ENCODE results near the gene NSD2.

The NSD2 gene

GRCh38 chr4:1960170-1960825, 89.1 kb downstream of the NSD2 start:
- ChIA-PET CTCF (no interaction called here), POLR2A (ENCODE audit: low non-redundant PET) (no interaction called here)
- no peak overlapping the region; the same call in 1 of the 2 replicates for H3K27ac ChIP-seq
- DNase-seq (ENCODE audit: low spot score) = no peak
- TF ChIP-seq, protein P1, sequence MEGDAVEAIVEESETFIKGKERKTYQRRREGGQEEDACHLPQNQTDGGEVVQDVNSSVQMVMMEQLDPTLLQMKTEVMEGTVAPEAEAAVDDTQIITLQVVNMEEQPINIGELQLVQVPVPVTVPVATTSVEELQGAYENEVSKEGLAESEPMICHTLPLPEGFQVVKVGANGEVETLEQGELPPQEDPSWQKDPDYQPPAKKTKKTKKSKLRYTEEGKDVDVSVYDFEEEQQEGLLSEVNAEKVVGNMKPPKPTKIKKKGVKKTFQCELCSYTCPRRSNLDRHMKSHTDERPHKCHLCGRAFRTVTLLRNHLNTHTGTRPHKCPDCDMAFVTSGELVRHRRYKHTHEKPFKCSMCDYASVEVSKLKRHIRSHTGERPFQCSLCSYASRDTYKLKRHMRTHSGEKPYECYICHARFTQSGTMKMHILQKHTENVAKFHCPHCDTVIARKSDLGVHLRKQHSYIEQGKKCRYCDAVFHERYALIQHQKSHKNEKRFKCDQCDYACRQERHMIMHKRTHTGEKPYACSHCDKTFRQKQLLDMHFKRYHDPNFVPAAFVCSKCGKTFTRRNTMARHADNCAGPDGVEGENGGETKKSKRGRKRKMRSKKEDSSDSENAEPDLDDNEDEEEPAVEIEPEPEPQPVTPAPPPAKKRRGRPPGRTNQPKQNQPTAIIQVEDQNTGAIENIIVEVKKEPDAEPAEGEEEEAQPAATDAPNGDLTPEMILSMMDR (conservative IDR thresholded peaks at IDR 0.05; ENCODE audit: low read depth) = no peak

DNA sequence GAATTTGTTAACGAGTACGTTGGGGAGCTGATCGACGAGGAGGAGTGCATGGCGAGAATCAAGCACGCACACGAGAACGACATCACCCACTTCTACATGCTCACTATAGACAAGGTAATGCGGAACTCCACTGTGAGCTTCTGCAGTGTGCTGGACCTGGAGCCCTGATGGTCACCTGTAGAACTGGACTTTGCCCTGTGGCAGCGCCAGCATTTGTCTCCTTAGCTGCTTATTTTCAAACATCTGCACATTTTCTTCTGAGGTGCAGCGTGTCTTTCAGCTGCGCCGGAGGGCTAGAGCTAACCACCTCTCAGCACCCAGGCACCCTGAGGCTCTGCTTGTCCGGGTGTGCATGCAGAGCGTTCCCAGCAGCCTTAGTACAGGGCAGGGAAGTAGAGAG, 89.8 kb downstream of the NSD2 start:
- no peak overlapping the region for H3K27ac ChIP-seq
- ChIA-PET POLR2A (ENCODE audit: low non-redundant PET) (no interaction called here), CTCF (no interaction called here)
- TF ChIP-seq, protein P1 (conservative IDR thresholded peaks at IDR 0.05; ENCODE audit: low read depth) = no peak
- DNase-seq (ENCODE audit: low spot score) = no peak

GRCh38 chr4:1961563-1961962, 90.4 kb downstream of the NSD2 start:
- CTCF ChIA-PET = no interaction called here
- TF ChIP-seq, protein P1 (conservative IDR thresholded peaks at IDR 0.05; ENCODE audit: low read depth) = no peak
- POLR2A ChIA-PET (ENCODE audit: low non-redundant PET) = no interaction called here
- DNase-seq (ENCODE audit: low spot score) = no peak
- H3K27ac ChIP-seq = no peak overlapping the region

DNA sequence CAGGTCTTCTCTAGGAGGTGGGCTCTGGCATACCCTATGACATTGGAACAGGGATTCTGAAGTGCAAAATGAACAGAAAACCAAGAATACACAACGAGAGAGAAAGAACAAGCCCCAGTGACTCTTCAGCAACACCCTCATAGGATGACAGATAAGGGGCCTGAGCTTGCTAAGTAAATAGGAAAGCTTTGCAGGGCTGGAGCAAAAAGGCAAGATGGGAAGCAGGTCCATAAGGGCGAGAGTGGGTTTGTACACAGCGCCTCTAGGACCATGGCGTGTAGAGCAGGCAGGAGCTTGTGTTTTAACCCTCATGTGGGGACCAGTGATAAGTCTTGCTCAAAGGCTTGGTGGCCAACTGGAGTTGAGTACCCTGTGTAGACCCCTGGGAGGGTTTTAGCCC, 91.8 kb downstream of the NSD2 start:
- TF ChIP-seq, protein P1 (conservative IDR thresholded peaks at IDR 0.05; ENCODE audit: low read depth) = no peak

DNA sequence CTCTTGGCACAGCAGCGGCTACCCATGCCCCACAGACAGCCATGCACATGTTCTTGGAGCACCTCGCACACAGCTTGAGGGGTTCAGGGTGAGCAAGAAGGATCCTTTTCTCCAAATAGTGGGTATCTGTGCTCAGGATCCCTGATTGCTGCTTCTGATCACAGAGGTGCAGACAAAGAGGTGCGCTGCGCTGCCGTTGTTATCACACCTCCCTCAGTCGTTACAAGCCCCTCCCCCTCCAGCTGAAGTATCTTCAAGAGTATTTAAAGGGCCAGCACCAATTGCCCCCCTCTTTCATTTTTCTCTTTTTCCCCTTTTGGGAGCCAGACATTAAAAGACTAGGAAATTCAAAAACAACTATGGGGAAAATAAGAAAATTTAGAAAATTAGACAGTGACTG, 93.2 kb downstream of the NSD2 start:
- POLR2A ChIA-PET (ENCODE audit: low non-redundant PET) = no interaction called here
- CTCF ChIA-PET = no interaction called here
- no peak overlapping the region for H3K27ac ChIP-seq
- TF ChIP-seq, protein P1 (conservative IDR thresholded peaks at IDR 0.05; ENCODE audit: low read depth) = no peak
- no peak for DNase-seq (ENCODE audit: low spot score)

More for the DNA sequence above, 91.8 kb downstream of the NSD2 start:
- POLR2A ChIA-PET (ENCODE audit: low non-redundant PET) = no interaction called here
- no peak overlapping the region for H3K27ac ChIP-seq
- DNase-seq (ENCODE audit: low spot score) = no peak
- CTCF ChIA-PET = no interaction called here

GRCh38 chr4:1964971-1965370, 93.8 kb downstream of the NSD2 start:
- DNase-seq (ENCODE audit: low spot score) = no peak
- no peak overlapping the region for H3K27ac ChIP-seq
- POLR2A ChIA-PET (ENCODE audit: low non-redundant PET) = no interaction called here
- CTCF ChIA-PET = no interaction called here
- TF ChIP-seq, protein P1 (conservative IDR thresholded peaks at IDR 0.05; ENCODE audit: low read depth) = no peak

Measured in RWPE1 (cell line).